Measurements from ENCODE around the gene CELF6.

DNA sequence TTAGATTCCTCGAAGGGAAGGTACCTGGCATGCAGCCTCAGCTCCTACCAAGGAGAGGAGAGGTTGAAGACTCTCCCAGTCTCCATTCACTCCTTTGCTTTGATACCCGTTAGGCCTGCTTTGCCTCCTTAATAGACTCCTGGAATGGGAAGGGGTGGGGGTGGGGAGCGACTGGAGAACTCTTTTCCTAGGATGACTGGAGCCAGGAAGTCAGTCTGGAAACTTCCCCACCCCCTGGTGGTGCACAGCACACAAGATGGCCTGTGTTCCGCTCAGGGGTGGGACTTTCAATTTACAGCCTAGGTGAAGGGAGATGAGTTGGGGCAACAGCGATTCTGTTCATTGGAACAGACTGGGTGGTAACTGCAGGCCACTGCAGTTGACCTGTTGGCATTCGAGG lies 21.4 kb upstream of the CELF6 start:
- TF ChIP-seq POLR2A (IDR thresholded peaks at IDR 0.05; ENCODE audit: low read length) (no peak), GATA1 (IDR thresholded peaks at IDR 0.05; ENCODE audit: low read depth, low read length) (no peak)

All from erythroblast (primary cell).